T-helper 9 cell (primary cell): Measurements from ENCODE around the gene FGFBP3.

Experiments
- DNase-seq: peaks from one replicate; pipeline ENCODE4 v3.0.0-alpha.2; 2020
- total RNA-seq, 2 donors: gene quantifications; one replicate each; lab custom pipeline; 2026; lab: John Stamatoyannopoulos, UW

Gene FGFBP3
- total RNA-seq: 2.0 to 2.4 reads per million in 2 donors

GRCh38 chr10:91909117-91909677 lies at the start of gene FGFBP3:
FGFBP3 (minus strand) TSS chr10:91909486; CDS start chr10:91908969, 517 bp downstream.
- no peak for DNase-seq

- DNase-seq: no peak
Measured at GRCh38 chr10:91957091-91957490, 47.8 kb upstream of the FGFBP3 start.

- no peak for DNase-seq
Measured at GRCh38 chr10:91955114-91955513, 45.8 kb upstream of the FGFBP3 start.

GRCh38 chr10:91953600-91954160 lies 44.4 kb upstream of the FGFBP3 start:
- no peak for DNase-seq

GRCh38 chr10:91944880-91945630 lies 35.8 kb upstream of the FGFBP3 start:
- DNase-seq: no peak

- DNase-seq: no peak
Measured at GRCh38 chr10:91941426-91941825, 32.1 kb upstream of the FGFBP3 start.

- DNase-seq: no peak
Measured at GRCh38 chr10:91939653-91940052, 30.4 kb upstream of the FGFBP3 start.

GRCh38 chr10:91935886-91936285 lies 26.6 kb upstream of the FGFBP3 start:
- DNase-seq: no peak

- DNase-seq: no peak
Measured at GRCh38 chr10:91932737-91933136, 23.5 kb upstream of the FGFBP3 start.

GRCh38 chr10:91931526-91932190 lies 22.4 kb upstream of the FGFBP3 start:
- DNase-seq: no peak

GRCh38 chr10:91930939-91931338 lies 21.7 kb upstream of the FGFBP3 start:
- no peak for DNase-seq

- no peak for DNase-seq
Measured at GRCh38 chr10:91925022-91925320, 15.7 kb upstream of the FGFBP3 start.

- no peak for DNase-seq
Measured at GRCh38 chr10:91924212-91925021, 15.1 kb upstream of the FGFBP3 start.

GRCh38 chr10:91923371-91924211 lies 14.3 kb upstream of the FGFBP3 start, which contains the start of gene BTAF1:
BTAF1 (plus strand) TSS chr10:91923770; CDS start chr10:91924077, 307 bp downstream.
- peak; percentile 84 for DNase-seq

GRCh38 chr10:91919651-91920050 lies 10.4 kb upstream of the FGFBP3 start:
- no peak for DNase-seq

- DNase-seq: no peak
Measured at GRCh38 chr10:91910467-91910866, 1.2 kb upstream of the FGFBP3 start.

- peak; percentile 50 for DNase-seq
Measured at GRCh38 chr10:91908337-91909116, 759 bp downstream of the FGFBP3 start.

- no peak for DNase-seq
Measured at GRCh38 chr10:91907914-91908336, 1.4 kb downstream of the FGFBP3 start.

- DNase-seq: no peak
Measured at GRCh38 chr10:91907033-91907594, 2.2 kb downstream of the FGFBP3 start.
